Heart right ventricle (tissue), 16 donors: ENCODE data around the gene NR2F1-AS1. TPM values are rescaled to one million over a fixed set of nuclear protein-coding genes. Genes with fewer than 3 reads are reported as not detected.

Experiments
- ATAC-seq, 8 donors: fragments of 200-7000 bp; cut with Tn5 transposase; one replicate each; pipeline ENCODE4 v1.9.1; 2020; ENCODE audit warnings: mild to moderate bottlenecking in 8 of 8, moderate library complexity in 8 of 8, moderate number of reproducible peaks in 1 of 8
- DNase-seq, 2 donors: peaks; one replicate each; pipeline ENCODE4 v3.0.0-alpha.2; 2020
- H3K27ac ChIP-seq, 10 donors: fragments of 200-600 bp; sonication (generic) in 2 of 10; one replicate each; pipeline versions ENCODE4 v1.5.0 to v1.8.0; 2020 to 2022; ENCODE audit warnings: mild to moderate bottlenecking in 3 of 10
- H3K27me3 ChIP-seq, 7 donors: fragments of 200-600 bp; one replicate each; pipeline ENCODE4 v1.8.0; 2021 to 2022; ENCODE audit warnings: mild to moderate bottlenecking in 2 of 7
- H3K36me3 ChIP-seq, 9 donors: fragments of 200-600 bp; sonication (generic) in 1 of 9; one replicate each; pipeline versions ENCODE4 v1.5.0 to v1.8.0; 2020 to 2022; ENCODE audit warnings: mild to moderate bottlenecking in 2 of 9
- H3K4me1 ChIP-seq, 9 donors: fragments of 200-600 bp; sonication (generic) in 1 of 9; one replicate each; pipeline versions ENCODE4 v1.5.0 to v1.8.0; 2020 to 2022; ENCODE audit warnings: mild to moderate bottlenecking in 4 of 9
- H3K4me3 ChIP-seq, 10 donors: fragments of 200-600 bp; sonication (generic) in 2 of 10; one replicate each; pipeline versions ENCODE4 v1.5.0 to v1.8.0; 2020 to 2022; ENCODE audit warnings: mild to moderate bottlenecking in 7 of 10, moderate library complexity in 2 of 10
- H3K9me3 ChIP-seq, 11 donors: fragments of 200-600 bp in 10 of 11; sonication (generic) in 2 of 11; one replicate each; pipeline versions ENCODE4 v1.5.0 to v1.8.0; 2013 to 2022; ENCODE audit warnings: mild to moderate bottlenecking in 2 of 11, control low read depth in 1 of 11, moderate library complexity in 1 of 11
- WGBS, 2 donors: extraction: QIAGEN DNeasy Blood & Tissue Kit; methylation state at CpG; one replicate each; pipeline ENCODE4 v1.1.7; 2013; ENCODE audit warnings: inconsistent platforms in 1 of 2; 5-methylcytosine and 5-hydroxymethylcytosine counted together
- intact Hi-C, 10 donors: fragments of 100-400 bp; cut with DNase I; formaldehyde crosslinking; loops; one replicate each; pipeline versions ENCODE4 v1.11.1 to v1.14.2; 2022
- polyA plus RNA-seq, 2 donors: library from polyadenylated mRNA; stranded (reverse); fragments of 200-250 nt; gene quantifications; one replicate each; pipeline ENCODE4 v1.2.3, GENCODE V29; 2013
- total RNA-seq, 10 donors: library from RNA; stranded (reverse); fragmentation: NEBNext Ultra II Directional in 3 of 10; extraction: Animal tissue kit (Norgen Biotek cat#: 25700) in 3 of 10; gene quantifications; one replicate each; pipeline versions ENCODE4 v1.2.1 to v1.2.4, GENCODE V29; 2021 to 2023
- TF ChIP-seq, protein P1 (sequence below), 9 donors: fragments of 200-600 bp; sonication (generic) in 2 of 9; IDR thresholded peaks; one replicate each; pipeline versions ENCODE4 v1.5.0 to v1.8.0; 2021 to 2022; ENCODE audit warnings: antibody characterized with exemption in 9 of 9, mild to moderate bottlenecking in 5 of 9, moderate library complexity in 1 of 9
- donor health status: Arrhythmogenic right ventricular cardiomyopathy.
- donor health status: ischemic (EF 13 %, LVEDD 7.1; RV severe dilation, severe dysfunction).
- donor health status: healthy with polysubstance abuse.
- donor health status: DM: no; HTN: yes; CAD: no.
- donor health status: DM: no; HTN: no; CAD: no.
- donor health status: ischemic (EF 25% LVEDD 6.9; RV normal size, moderate dysfunction).
- donor health status: ischemic (EF 25% LVEDD 5.7; RV mildly dilated, moderate dysfunction).
- donor health status: healthy.
- donor health status: DM: yes; HTN: yes; CAD: no.
- donor health status: Ischemic cardiomyopathy.
- donor health status: ischemic (EF 35%, LVEDD 5.7; RV mildly dilated, moderate dysfunction).
- donor health status: nonischemic (EF 11% LVEDD 7.7; RV severe dilation, severe dysfunction).
- donor health status: DM: yes; HTN: yes; CAD: no.
- donor health status: PGD.
- donor health status: ischemic (EF 29% LVEDD 5.4; RV normal size, mild dysfunction).
- donor health status: nonischemic (EF 23%, LVEDD 6.1; RV moderate dilation, normal function).

Gene NR2F1-AS1
- total and polyA plus RNA-seq, 12 donors = 0.41 to 2.9 (median 0.59) TPM; not detected in 1

DNA sequence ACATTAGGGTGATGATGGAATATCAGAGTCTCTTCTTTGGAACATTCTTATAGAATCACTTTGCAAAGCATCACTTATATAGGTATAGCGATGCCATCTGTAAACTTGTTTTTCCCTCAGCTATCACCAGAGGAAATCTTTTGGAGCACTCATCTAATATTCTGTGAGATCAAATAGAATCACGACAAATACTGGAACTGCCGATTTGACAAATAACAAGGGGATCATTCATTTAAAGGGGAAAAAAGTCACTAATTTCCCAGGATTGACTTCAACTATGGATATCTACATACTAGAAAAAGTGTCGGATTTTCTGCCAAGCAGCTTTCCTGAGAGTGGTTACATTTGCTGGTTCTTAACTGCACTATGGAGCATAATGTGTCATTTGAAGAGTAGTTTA, 178.6 kb downstream of the NR2F1-AS1 start:
- TF ChIP-seq, protein P1, sequence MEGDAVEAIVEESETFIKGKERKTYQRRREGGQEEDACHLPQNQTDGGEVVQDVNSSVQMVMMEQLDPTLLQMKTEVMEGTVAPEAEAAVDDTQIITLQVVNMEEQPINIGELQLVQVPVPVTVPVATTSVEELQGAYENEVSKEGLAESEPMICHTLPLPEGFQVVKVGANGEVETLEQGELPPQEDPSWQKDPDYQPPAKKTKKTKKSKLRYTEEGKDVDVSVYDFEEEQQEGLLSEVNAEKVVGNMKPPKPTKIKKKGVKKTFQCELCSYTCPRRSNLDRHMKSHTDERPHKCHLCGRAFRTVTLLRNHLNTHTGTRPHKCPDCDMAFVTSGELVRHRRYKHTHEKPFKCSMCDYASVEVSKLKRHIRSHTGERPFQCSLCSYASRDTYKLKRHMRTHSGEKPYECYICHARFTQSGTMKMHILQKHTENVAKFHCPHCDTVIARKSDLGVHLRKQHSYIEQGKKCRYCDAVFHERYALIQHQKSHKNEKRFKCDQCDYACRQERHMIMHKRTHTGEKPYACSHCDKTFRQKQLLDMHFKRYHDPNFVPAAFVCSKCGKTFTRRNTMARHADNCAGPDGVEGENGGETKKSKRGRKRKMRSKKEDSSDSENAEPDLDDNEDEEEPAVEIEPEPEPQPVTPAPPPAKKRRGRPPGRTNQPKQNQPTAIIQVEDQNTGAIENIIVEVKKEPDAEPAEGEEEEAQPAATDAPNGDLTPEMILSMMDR (IDR thresholded peaks at IDR 0.05) = no peak
- WGBS, 2 donors = 89 to 92% methylated on average over 4 of the region's 4 CpGs
- no peak overlapping the region for H3K4me3 ChIP-seq
- ATAC-seq = no peak
- peaks cover 0 to 6% (median 0%) of the 10 kb centered on the region in 11 donors for H3K9me3 ChIP-seq
- no peaks in the 10 kb centered on the region for H3K4me1 ChIP-seq
- H3K27me3 ChIP-seq = peaks cover 0 to 9% (median 0%) of the 10 kb centered on the region in 7 donors
- H3K27ac ChIP-seq = no peak overlapping the region
- H3K36me3 ChIP-seq = no peaks in the 10 kb centered on the region
- intact Hi-C loops = no loop called here
- no peak for DNase-seq

DNA sequence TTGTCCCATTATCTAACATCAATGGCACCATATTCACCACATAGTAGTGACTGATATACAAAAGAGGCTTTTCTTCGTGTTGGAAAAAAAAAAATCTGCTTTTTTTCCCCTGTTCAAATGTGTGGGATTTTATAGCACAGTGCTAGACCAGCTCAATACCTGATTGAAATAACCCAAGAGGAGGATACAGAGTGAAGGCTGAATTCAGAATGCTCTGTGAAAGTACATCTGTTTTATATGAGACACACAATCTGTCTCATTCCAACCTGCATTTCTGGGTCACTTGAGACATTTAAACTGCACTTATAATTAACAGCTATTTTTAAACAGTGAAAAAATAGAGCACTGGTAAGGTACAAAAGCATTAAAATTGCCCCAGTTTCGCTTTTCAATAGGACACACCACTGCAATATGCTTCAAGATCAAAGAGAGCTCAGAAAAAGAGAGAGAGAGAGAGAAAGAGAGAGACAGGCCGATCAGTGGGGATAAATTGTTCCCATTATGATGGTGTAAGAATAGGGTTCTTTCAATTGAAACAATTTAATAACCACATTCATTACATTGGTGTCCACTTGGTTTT, 179.3 kb downstream of the NR2F1-AS1 start:
- H3K4me3 ChIP-seq = no peak overlapping the region
- no peaks in the 10 kb centered on the region for H3K36me3 ChIP-seq
- DNase-seq (no peak), ATAC-seq (no peak)
- TF ChIP-seq, protein P1 (IDR thresholded peaks at IDR 0.05) = no peak
- no peaks in the 10 kb centered on the region for H3K4me1 ChIP-seq
- 61 to 77% methylated on average over 3 of the region's 3 CpGs for WGBS, 2 donors
- no peak overlapping the region for H3K27ac ChIP-seq
- H3K9me3 ChIP-seq = peaks cover 0 to 6% (median 0%) of the 10 kb centered on the region in 11 donors
- intact Hi-C loops = no loop called here
- peaks cover 0 to 9% (median 0%) of the 10 kb centered on the region in 7 donors for H3K27me3 ChIP-seq

- Histone ChIP-seq H3K9me3 (peaks cover 0 to 7% (median 0%) of the 10 kb centered on the region in 11 donors), H3K27me3 (peaks cover 0 to 5% (median 0%) of the 10 kb centered on the region in 7 donors), H3K4me3 (no peak overlapping the region), H3K36me3 (no peaks in the 10 kb centered on the region), H3K27ac (no peak overlapping the region), H3K4me1 (no peaks in the 10 kb centered on the region)
- TF ChIP-seq, protein P1 (IDR thresholded peaks at IDR 0.05) = no peak
- intact Hi-C loops = no loop called here
- ATAC-seq (no peak), DNase-seq (no peak)
- 71 to 77% methylated on average over 3 of the region's 3 CpGs for WGBS, 2 donors
These were observed 181.3 kb downstream of the NR2F1-AS1 start for GRCh38 chr5:93399675-93400074.

GRCh38 chr5:93395971-93396379, 185.0 kb downstream of the NR2F1-AS1 start:
- Histone ChIP-seq H3K36me3 (no peaks in the 10 kb centered on the region), H3K4me1 (no peaks in the 10 kb centered on the region), H3K9me3 (peaks cover 0 to 7% (median 0%) of the 10 kb centered on the region in 11 donors), H3K27ac (no peak overlapping the region), H3K4me3 (no peak overlapping the region), H3K27me3 (no peaks in the 10 kb centered on the region)
- intact Hi-C loops = no loop called here
- 92% methylated on average over 1 of the region's 1 CpG for WGBS, 2 donors
- TF ChIP-seq, protein P1 (IDR thresholded peaks at IDR 0.05) = no peak
- ATAC-seq (no peak), DNase-seq (no peak)
